SHP77 (cell line): ENCODE measurements around the gene ASB4.
A peak's percentile ranks its signal among the peaks of the same experiment; 100 is the strongest.
"Not testable (repeated sequence)": the region's sequence is repeated elsewhere in the genome, so short reads cannot be mapped to it uniquely, and the experiment has no call there.

Source experiments
- DNase-seq, 2 experiments: peaks; one replicate each; lab custom pipeline; 2025; lab: John Stamatoyannopoulos, UW

The ASB4 gene

GRCh38 chr7:95485391-95486123 lies at the start of gene ASB4:
Gene ASB4 (plus strand): TSS chr7:95485943. CDS start chr7:95485972, 29 bp downstream.
- DNase-seq, result no peak

GRCh38 chr7:95436407-95436806 lies 49.3 kb upstream of the ASB4 start:
- no peak for DNase-seq

GRCh38 chr7:95440394-95441038 lies 45.2 kb upstream of the ASB4 start:
- no peak for DNase-seq

GRCh38 chr7:95441042-95441823 lies 44.5 kb upstream of the ASB4 start:
- no peak for DNase-seq

- no peak for DNase-seq
Observed at GRCh38 chr7:95444796-95445195, 40.9 kb upstream of the ASB4 start.

- DNase-seq, result no peak
Observed at GRCh38 chr7:95446618-95447017, 39.1 kb upstream of the ASB4 start.

GRCh38 chr7:95454438-95455045 lies 31.2 kb upstream of the ASB4 start:
- no peak for DNase-seq

- DNase-seq, result no peak
Observed at GRCh38 chr7:95457947-95458346, 27.8 kb upstream of the ASB4 start.

- DNase-seq, result not testable (repeated sequence)
Observed at GRCh38 chr7:95460653-95461052, 25.1 kb upstream of the ASB4 start.

- DNase-seq, result no peak
Observed at GRCh38 chr7:95467912-95468607, 17.7 kb upstream of the ASB4 start.

GRCh38 chr7:95469187-95469586 lies 16.6 kb upstream of the ASB4 start:
- DNase-seq, result no peak

- DNase-seq, result peak; percentile 92 to 94
Observed at GRCh38 chr7:95469848-95470247, 15.9 kb upstream of the ASB4 start.

GRCh38 chr7:95470452-95470851 lies 15.3 kb upstream of the ASB4 start:
- DNase-seq, result peak; percentile 75 to 77

- no peak for DNase-seq
Observed at GRCh38 chr7:95471071-95471470, 14.7 kb upstream of the ASB4 start.

- DNase-seq, result no peak
Observed at GRCh38 chr7:95472581-95473161, 13.1 kb upstream of the ASB4 start.

GRCh38 chr7:95473276-95473985 lies 12.3 kb upstream of the ASB4 start:
- DNase-seq, result peak; percentile 86 to 91

- DNase-seq, result peak in 1 of 2 experiments; percentile 40
Observed at GRCh38 chr7:95476072-95476847, 9.5 kb upstream of the ASB4 start.

GRCh38 chr7:95476904-95477594 lies 8.7 kb upstream of the ASB4 start:
- peak; percentile 59 to 78 for DNase-seq
